Large intestine (tissue), 3 donors: ENCODE results near the gene CRYBG2. TPM values are rescaled to one million over a fixed set of nuclear protein-coding genes. Genes with fewer than 3 reads are reported as not detected.
"Not testable (repeated sequence)": the region's sequence is repeated elsewhere in the genome, so short reads cannot be mapped to it uniquely, and the experiment has no call there.

Experiments
- DNase-seq, 2 donors: peaks; one replicate each; pipeline versions ENCODE4 v3.0.0 to v3.0.0-alpha.2; 2013
- H3K27ac ChIP-seq: one replicate; pipeline ENCODE4 v1.5.1; 2013; ENCODE audit warnings: low read length
- H3K27me3 ChIP-seq: 2 replicates; pipeline ENCODE4 v1.6.1; 2013; ENCODE audit warnings: low read length; ENCODE audit not compliant: control insufficient read depth, insufficient read depth
- H3K36me3 ChIP-seq: 2 replicates; pipeline ENCODE4 v1.6.1; 2013; ENCODE audit warnings: low read length; ENCODE audit not compliant: control insufficient read depth, insufficient read depth
- H3K4me1 ChIP-seq: one replicate; pipeline ENCODE4 v1.6.1; 2013; ENCODE audit warnings: low read length; ENCODE audit not compliant: control insufficient read depth, insufficient read depth
- H3K4me3 ChIP-seq: one replicate; pipeline ENCODE4 v1.5.1; 2013; ENCODE audit warnings: low read length
- H3K9me3 ChIP-seq: one replicate; pipeline ENCODE4 v1.6.1; 2013; ENCODE audit warnings: mild to moderate bottlenecking, low read depth, low read length, moderate library complexity; ENCODE audit not compliant: control insufficient read depth
- WGBS: methylation state at CpG from one replicate; pipeline ENCODE4 v1.1.5; 2013; ENCODE audit warnings: low lambda C conversion rate; ENCODE audit not compliant: insufficient coverage; 5-methylcytosine and 5-hydroxymethylcytosine counted together
- polyA plus RNA-seq: library from polyadenylated mRNA; unstranded; fragments of 120-200 nt; gene quantifications from one replicate; pipeline ENCODE4 v1.2.1, GENCODE V29; 2013

CRYBG2 gene
- polyA plus RNA-seq, 1 donor, result 3.9 TPM

- WGBS, result no CpG with 5 or more reads among the region's 16 CpGs
- H3K4me1 ChIP-seq, result peaks cover 3% of the 10 kb centered on the region
- no peaks in the 10 kb centered on the region for H3K27me3 ChIP-seq
- H3K27ac ChIP-seq, result no peak overlapping the region
- H3K4me3 ChIP-seq, result no peak overlapping the region
- H3K36me3 ChIP-seq, result no peaks in the 10 kb centered on the region
- peak; percentile 73 to 77 for DNase-seq
- H3K9me3 ChIP-seq, result no peaks in the 10 kb centered on the region
Measured at GRCh38 chr1:26321315-26322041, 32.5 kb downstream of the CRYBG2 start.

GRCh38 chr1:26320896-26321295 lies 33.0 kb downstream of the CRYBG2 start:
- no peaks in the 10 kb centered on the region for H3K36me3 ChIP-seq
- WGBS, result no CpG with 5 or more reads among the region's 2 CpGs
- DNase-seq, result no peak
- no peaks in the 10 kb centered on the region for H3K27me3 ChIP-seq
- no peaks in the 10 kb centered on the region for H3K9me3 ChIP-seq
- H3K4me1 ChIP-seq, result peaks cover 3% of the 10 kb centered on the region
- no peak overlapping the region for H3K4me3 ChIP-seq
- no peak overlapping the region for H3K27ac ChIP-seq

GRCh38 chr1:26318338-26319064 lies 35.4 kb downstream of the CRYBG2 start:
- Histone ChIP-seq H3K9me3 (no peaks in the 10 kb centered on the region), H3K36me3 (no peaks in the 10 kb centered on the region), H3K27ac (no peak overlapping the region), H3K4me1 (peaks cover 3% of the 10 kb centered on the region), H3K4me3 (no peak overlapping the region), H3K27me3 (no peaks in the 10 kb centered on the region)
- WGBS, result no CpG with 5 or more reads among the region's 9 CpGs
- DNase-seq, result no peak

- H3K4me3 ChIP-seq, result no peak within 1 kb of the TSS
- DNase-seq, result no peak
- no CpG with 5 or more reads among the region's 12 CpGs for WGBS
Measured at GRCh38 chr1:26317612-26318337, 36.2 kb downstream of the CRYBG2 start, which contains the start of gene CD52. Gene CD52 (plus strand): TSS chr1:26317958. CDS start chr1:26318018, 60 bp downstream.

GRCh38 chr1:26317146-26317545 lies 36.8 kb downstream of the CRYBG2 start:
- no peak for DNase-seq
- WGBS, result no CpG with 5 or more reads among the region's 2 CpGs

More at GRCh38 chr1:26317612-26318337, 36.2 kb downstream of the CRYBG2 start, which contains the start of gene CD52:
- no peaks in the 10 kb centered on the region for H3K36me3 ChIP-seq
- H3K9me3 ChIP-seq, result no peaks in the 10 kb centered on the region
- no peaks in the 10 kb centered on the region for H3K27me3 ChIP-seq
- no peak within 1 kb of the TSS for H3K27ac ChIP-seq
- peaks cover 3% of the 10 kb centered on the region for H3K4me1 ChIP-seq

DNA sequence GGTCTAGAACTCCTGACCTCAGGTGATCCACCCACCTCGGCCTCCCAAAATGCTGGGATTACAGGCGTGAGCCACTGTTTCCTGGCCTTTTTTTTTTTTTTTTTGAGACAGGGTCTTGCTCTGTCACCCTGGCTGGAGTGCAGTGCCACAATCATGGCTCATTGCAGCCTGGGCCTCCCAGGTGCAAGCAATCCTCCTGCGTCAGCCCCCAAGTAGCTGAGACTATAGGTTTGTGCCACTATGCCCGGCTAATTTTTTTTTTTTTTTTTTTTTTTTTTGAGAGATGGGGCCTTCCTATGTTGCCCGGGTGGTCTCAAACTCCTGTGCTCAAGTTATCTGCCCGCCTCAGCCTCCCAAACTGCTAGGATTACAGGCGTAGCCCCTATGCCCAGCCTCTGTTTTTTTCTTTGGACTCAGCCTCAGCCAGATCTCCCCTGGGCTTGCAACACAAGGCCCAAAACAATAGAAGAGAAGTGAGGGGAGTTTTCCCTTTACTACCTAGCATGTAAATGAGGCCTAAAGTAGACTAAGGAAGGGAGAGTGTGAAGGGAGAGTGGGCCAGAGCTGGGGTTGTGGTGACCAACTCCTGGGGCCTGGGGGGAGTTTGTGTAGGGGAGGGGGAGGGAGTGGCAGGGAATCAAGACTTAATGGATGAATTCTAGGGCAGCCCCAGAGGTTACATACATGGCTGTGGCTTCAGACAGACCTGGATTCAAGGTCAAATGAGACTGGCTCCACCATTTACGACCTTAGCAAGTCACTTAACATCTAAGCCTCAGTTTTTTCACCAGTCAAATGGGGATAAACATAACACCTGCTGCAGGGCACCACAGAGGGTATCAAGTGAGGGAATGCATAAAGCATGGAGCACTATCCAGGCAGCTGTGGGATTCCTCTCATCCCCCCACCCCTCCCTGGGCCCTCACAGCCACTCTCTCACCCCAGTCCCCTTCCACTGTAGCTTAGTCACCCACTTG lies 37.8 kb downstream of the CRYBG2 start:
- no peaks in the 10 kb centered on the region for H3K36me3 ChIP-seq
- no peak for DNase-seq
- no peak overlapping the region for H3K4me3 ChIP-seq
- no peaks in the 10 kb centered on the region for H3K9me3 ChIP-seq
- no peak overlapping the region for H3K27ac ChIP-seq
- no CpG with 5 or more reads among the region's 8 CpGs for WGBS
- H3K4me1 ChIP-seq, result no peaks in the 10 kb centered on the region
- H3K27me3 ChIP-seq, result no peaks in the 10 kb centered on the region

More at GRCh38 chr1:26317146-26317545, 36.8 kb downstream of the CRYBG2 start:
- H3K9me3 ChIP-seq, result no peaks in the 10 kb centered on the region
- H3K4me1 ChIP-seq, result peaks cover 3% of the 10 kb centered on the region
- no peak overlapping the region for H3K27ac ChIP-seq
- H3K36me3 ChIP-seq, result no peaks in the 10 kb centered on the region
- H3K4me3 ChIP-seq, result no peak overlapping the region
- H3K27me3 ChIP-seq, result no peaks in the 10 kb centered on the region

DNA sequence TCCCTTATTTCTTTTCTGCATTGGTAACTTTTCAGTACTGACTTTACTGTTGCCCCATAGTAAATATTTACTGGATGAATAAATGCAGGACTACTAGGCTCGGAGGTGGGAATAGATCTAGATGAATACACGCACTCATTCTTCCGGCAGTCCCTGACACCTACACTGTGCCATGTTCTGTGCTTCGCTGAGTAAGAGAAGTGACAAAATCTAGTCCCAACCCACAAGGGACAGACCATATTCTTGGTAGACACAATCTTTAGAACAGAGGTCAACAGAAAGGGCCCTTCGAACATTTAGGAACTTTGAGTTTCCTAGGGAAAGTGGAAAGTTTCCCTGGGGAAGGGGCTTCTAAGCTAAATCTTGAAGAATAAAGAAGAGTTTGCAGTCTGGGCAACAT lies 39.4 kb downstream of the CRYBG2 start:
- H3K36me3 ChIP-seq, result no peaks in the 10 kb centered on the region
- WGBS, result 100% methylated on average over 1 of the region's 5 CpGs
- H3K27me3 ChIP-seq, result no peaks in the 10 kb centered on the region
- no peak overlapping the region for H3K4me3 ChIP-seq
- no peak overlapping the region for H3K27ac ChIP-seq
- no peak for DNase-seq
- H3K9me3 ChIP-seq, result no peaks in the 10 kb centered on the region
- H3K4me1 ChIP-seq, result no peaks in the 10 kb centered on the region

DNA sequence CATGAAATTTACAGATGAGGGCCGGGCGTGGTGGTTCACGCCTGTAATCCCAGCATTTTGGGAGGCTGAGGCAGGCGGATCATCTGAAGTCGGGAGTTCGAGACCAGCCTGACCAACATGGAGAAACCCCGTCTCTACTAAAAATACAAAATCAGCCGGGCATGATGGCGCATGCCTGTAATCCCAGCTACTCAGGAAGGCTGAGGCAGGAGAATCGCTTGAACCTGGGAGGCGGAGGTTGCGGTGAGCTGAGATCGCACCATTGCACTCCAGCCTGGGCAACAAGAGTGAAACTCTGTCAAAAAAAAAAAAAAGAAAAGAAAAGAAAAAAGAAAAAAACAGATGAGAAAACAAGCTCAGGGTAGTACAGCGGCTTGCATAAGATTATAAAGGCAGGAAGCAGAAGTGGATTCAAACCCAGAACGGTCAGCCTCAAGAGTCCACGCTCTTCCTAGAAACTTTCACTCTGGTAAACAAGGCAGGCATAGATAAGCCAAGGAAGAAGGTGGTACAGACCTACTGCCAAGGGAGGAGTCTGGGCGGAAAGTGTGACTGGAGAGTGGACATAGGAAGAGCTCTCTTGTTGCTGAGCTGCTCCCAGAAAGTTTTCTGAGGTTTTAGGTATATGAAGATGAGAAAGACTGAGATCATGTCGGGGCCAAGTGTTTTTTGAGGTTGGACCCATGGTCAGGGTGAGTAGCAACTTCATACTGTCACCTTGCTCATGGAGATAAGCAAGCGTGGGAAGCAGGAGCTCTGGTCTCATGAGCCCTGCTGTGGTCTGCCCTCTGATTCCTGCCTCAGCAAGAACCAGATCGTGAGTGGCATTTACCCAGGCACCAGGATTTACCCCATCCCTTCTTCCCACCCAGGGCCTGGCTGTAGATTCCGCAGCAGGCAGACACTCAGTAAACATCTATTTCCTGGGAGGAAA lies 45.7 kb downstream of the CRYBG2 start:
- DNase-seq, H3K27ac ChIP-seq, H3K4me3 ChIP-seq, H3K27me3 ChIP-seq, H3K36me3 ChIP-seq, H3K9me3 ChIP-seq: not testable (repeated sequence)
- peaks cover 11% of the 10 kb centered on the region for H3K4me1 ChIP-seq
- 85% methylated on average over 6 of the region's 21 CpGs for WGBS

GRCh38 chr1:26307363-26307781 lies 46.6 kb downstream of the CRYBG2 start:
- DNase-seq, result no peak
- WGBS, result 33% methylated on average over 3 of the region's 6 CpGs
- no peaks in the 10 kb centered on the region for H3K27me3 ChIP-seq
- no peaks in the 10 kb centered on the region for H3K9me3 ChIP-seq
- no peaks in the 10 kb centered on the region for H3K36me3 ChIP-seq
- no peak overlapping the region for H3K4me3 ChIP-seq
- peak overlapping the region; percentile 37 for H3K27ac ChIP-seq
- peaks cover 18% of the 10 kb centered on the region for H3K4me1 ChIP-seq
